NCI-H146 (cell line): ENCODE data around the gene RTN1.

ENCODE experiments used
- DNase-seq: peaks from one replicate; lab custom pipeline; 2025; lab: John Stamatoyannopoulos, UW

Gene RTN1

DNA sequence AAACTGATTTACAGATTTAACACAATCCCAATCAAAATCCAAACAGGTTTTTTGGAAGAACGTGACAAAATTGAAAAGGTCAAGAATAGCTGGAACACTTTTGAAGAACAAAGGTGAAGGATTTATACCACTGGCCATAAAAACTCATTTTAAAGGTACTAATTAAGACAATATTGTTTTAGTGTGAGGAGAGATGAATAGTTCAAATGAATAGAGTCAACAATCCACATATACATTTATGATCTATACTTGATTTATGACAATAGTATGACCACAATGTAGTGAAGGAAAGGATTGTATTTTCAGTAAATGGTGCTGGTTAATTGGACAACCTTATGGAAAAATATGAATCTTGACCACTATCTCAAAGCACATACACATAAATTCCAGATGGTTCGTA, 323.3 kb downstream of the RTN1 start:
- no peak for DNase-seq
